Thyroid gland (tissue), 4 donors: ENCODE measurements around the gene DTNBP1.

Experiments used
- POLR2A ChIP-seq, 2 donors: fragments of 450-650 bp; IDR thresholded peaks; one replicate each; pipeline ENCODE4 v1.6.1; 2017; ENCODE audit warnings: antibody characterized with exemption in 2 of 2, mild to moderate bottlenecking in 2 of 2, moderate library complexity in 1 of 2
- TF ChIP-seq, protein P1 (sequence below), 6 experiments: fragments of 200-600 bp in 3 of 6; fragments of 450-650 bp in 3 of 6; sonication (generic) in 3 of 6; IDR thresholded peaks; one replicate each; pipeline ENCODE4 v1.5.1; 2016 to 2019; ENCODE audit warnings: antibody characterized with exemption in 6 of 6, mild to moderate bottlenecking in 2 of 6, inconsistent platforms in 1 of 6, moderate library complexity in 1 of 6

GRCh38 chr6:15586503-15586902 is 76.3 kb downstream of the DTNBP1 start:
- TF ChIP-seq, protein P1, sequence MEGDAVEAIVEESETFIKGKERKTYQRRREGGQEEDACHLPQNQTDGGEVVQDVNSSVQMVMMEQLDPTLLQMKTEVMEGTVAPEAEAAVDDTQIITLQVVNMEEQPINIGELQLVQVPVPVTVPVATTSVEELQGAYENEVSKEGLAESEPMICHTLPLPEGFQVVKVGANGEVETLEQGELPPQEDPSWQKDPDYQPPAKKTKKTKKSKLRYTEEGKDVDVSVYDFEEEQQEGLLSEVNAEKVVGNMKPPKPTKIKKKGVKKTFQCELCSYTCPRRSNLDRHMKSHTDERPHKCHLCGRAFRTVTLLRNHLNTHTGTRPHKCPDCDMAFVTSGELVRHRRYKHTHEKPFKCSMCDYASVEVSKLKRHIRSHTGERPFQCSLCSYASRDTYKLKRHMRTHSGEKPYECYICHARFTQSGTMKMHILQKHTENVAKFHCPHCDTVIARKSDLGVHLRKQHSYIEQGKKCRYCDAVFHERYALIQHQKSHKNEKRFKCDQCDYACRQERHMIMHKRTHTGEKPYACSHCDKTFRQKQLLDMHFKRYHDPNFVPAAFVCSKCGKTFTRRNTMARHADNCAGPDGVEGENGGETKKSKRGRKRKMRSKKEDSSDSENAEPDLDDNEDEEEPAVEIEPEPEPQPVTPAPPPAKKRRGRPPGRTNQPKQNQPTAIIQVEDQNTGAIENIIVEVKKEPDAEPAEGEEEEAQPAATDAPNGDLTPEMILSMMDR (IDR thresholded peaks at IDR 0.05) = no peak
- TF ChIP-seq POLR2A (IDR thresholded peaks at IDR 0.05) = no peak
